Naive B cell (primary cell): Measurements from ENCODE around the gene UQCR11. TPM values are rescaled to one million over a fixed set of nuclear protein-coding genes. Genes with fewer than 3 reads are reported as not detected.
"Not testable (repeated sequence)": the region's sequence is repeated elsewhere in the genome, so short reads cannot be mapped to it uniquely, and the experiment has no call there.

Experiments
- ATAC-seq, 2 donors: fragments of 150-1000 bp; cut with Tn5 transposase; 2 replicates each; pipeline ENCODE4 v1.10.0; 2021; ENCODE audit warnings: low read depth in 2 of 2, mild to moderate bottlenecking in 2 of 2, moderate library complexity in 2 of 2
- DNase-seq: peaks from one replicate; pipeline ENCODE4 v3.0.0; 2022
- H3K27ac Mint-ChIP-seq, 6 donors: one replicate each; pipeline ENCODE4 v1.8.0; 2020 to 2022; ENCODE audit warnings: mild to moderate bottlenecking in 6 of 6, mixed read lengths in 6 of 6, moderate library complexity in 5 of 6, inconsistent platforms in 2 of 6
- H3K27me3 Mint-ChIP-seq, 3 donors: one replicate each; pipeline ENCODE4 v1.8.0; 2021 to 2022; ENCODE audit warnings: mixed read lengths in 3 of 3, mild to moderate bottlenecking in 1 of 3
- H3K36me3 Mint-ChIP-seq, 2 donors: one replicate each; pipeline ENCODE4 v1.8.0; 2020 to 2022; ENCODE audit warnings: mixed read lengths in 2 of 2, inconsistent platforms in 1 of 2, mild to moderate bottlenecking in 1 of 2
- H3K4me1 Mint-ChIP-seq, 3 donors: one replicate each; pipeline ENCODE4 v1.8.0; 2020 to 2022; ENCODE audit warnings: mixed read lengths in 3 of 3, inconsistent platforms in 1 of 3, mild to moderate bottlenecking in 1 of 3, moderate library complexity in 1 of 3
- H3K4me3 Mint-ChIP-seq, 8 donors: one replicate each; pipeline ENCODE4 v1.8.0; 2020 to 2022; ENCODE audit warnings: mild to moderate bottlenecking in 8 of 8, mixed read lengths in 8 of 8, moderate library complexity in 8 of 8, inconsistent platforms in 2 of 8
- H3K9me3 Mint-ChIP-seq, 7 donors: one replicate each; pipeline ENCODE4 v1.8.0; 2020 to 2022; ENCODE audit warnings: mixed read lengths in 7 of 7, mild to moderate bottlenecking in 5 of 7, inconsistent platforms in 2 of 7, moderate library complexity in 1 of 7
- polyA plus RNA-seq, 6 donors: library from polyadenylated mRNA; unstranded; fragments of 300-500 nt; fragmentation: Illumina TruSeq; gene quantifications; one replicate each; pipeline ENCODE4 v1.2.3, GENCODE V29; 2021; ENCODE audit warnings: low read depth in 6 of 6

The UQCR11 gene
- polyA plus RNA-seq, 6 donors from 2014 or later, result 358 to 546 (median 438) TPM

- Mint-ChIP-seq H3K9me3 (no peaks in the 10 kb centered on the region), H3K27me3 (no peaks in the 10 kb centered on the region), H3K4me1 (peaks cover 28 to 57% (median 52%) of the 10 kb centered on the region in 3 donors), H3K36me3 (peaks cover 0 to 7% of the 10 kb centered on the region in 2 donors), H3K27ac (peak overlapping the region; percentile 74 to 98 (median 95)), H3K4me3 (peak overlapping the region; percentile 88 to 98 (median 94))
- DNase-seq (peak; percentile 34), ATAC-seq (no peak)
These were observed 42.5 kb upstream of the UQCR11 start for GRCh38 chr19:1647501-1648458.

- Mint-ChIP-seq H3K27ac (peak overlapping the region in 4 of 6 donors; percentile 63 to 98 (median 83)), H3K36me3 (peaks cover 0 to 7% of the 10 kb centered on the region in 2 donors), H3K4me1 (peaks cover 28 to 62% (median 56%) of the 10 kb centered on the region in 3 donors)
These were observed 41.6 kb upstream of the UQCR11 start for GRCh38 chr19:1646659-1647453.

GRCh38 chr19:1646149-1646548, 40.9 kb upstream of the UQCR11 start:
- no peaks in the 10 kb centered on the region for H3K27me3 Mint-ChIP-seq
- peaks cover 0 to 7% of the 10 kb centered on the region in 2 donors for H3K36me3 Mint-ChIP-seq
- peaks cover 26 to 61% (median 56%) of the 10 kb centered on the region in 3 donors for H3K4me1 Mint-ChIP-seq
- ATAC-seq (no peak), DNase-seq (no peak)
- peak overlapping the region in 2 of 6 donors; percentile 78 to 98 for H3K27ac Mint-ChIP-seq
- no peaks in the 10 kb centered on the region for H3K9me3 Mint-ChIP-seq
- peak overlapping the region in 1 of 8 donors; percentile 66 for H3K4me3 Mint-ChIP-seq

More at GRCh38 chr19:1646659-1647453, 41.6 kb upstream of the UQCR11 start:
- no peaks in the 10 kb centered on the region for H3K27me3 Mint-ChIP-seq
- no peaks in the 10 kb centered on the region for H3K9me3 Mint-ChIP-seq
- ATAC-seq (no peak), DNase-seq (no peak)
- peak overlapping the region; percentile 66 to 98 (median 94) for H3K4me3 Mint-ChIP-seq

GRCh38 chr19:1645299-1645698, 40.0 kb upstream of the UQCR11 start:
- peaks cover 0 to 7% of the 10 kb centered on the region in 2 donors for H3K36me3 Mint-ChIP-seq
- peak overlapping the region in 2 of 8 donors; percentile 12 to 44 for H3K4me3 Mint-ChIP-seq
- H3K9me3 Mint-ChIP-seq, result no peaks in the 10 kb centered on the region
- H3K27ac Mint-ChIP-seq, result peak overlapping the region in 3 of 6 donors; percentile 60 to 98 (median 64)
- H3K4me1 Mint-ChIP-seq, result peaks cover 18 to 53% (median 53%) of the 10 kb centered on the region in 3 donors
- no peaks in the 10 kb centered on the region for H3K27me3 Mint-ChIP-seq
- DNase-seq (no peak), ATAC-seq (no peak)

- no peak for DNase-seq
- H3K4me3 Mint-ChIP-seq, result peak overlapping the region in 1 of 8 donors; percentile 33
- ATAC-seq, result no peak
- peaks cover 6 to 7% of the 10 kb centered on the region in 2 donors for H3K36me3 Mint-ChIP-seq
- peaks cover 21 to 50% (median 49%) of the 10 kb centered on the region in 3 donors for H3K4me1 Mint-ChIP-seq
- no peak overlapping the region for H3K27ac Mint-ChIP-seq
- H3K9me3 Mint-ChIP-seq, result no peaks in the 10 kb centered on the region
- H3K27me3 Mint-ChIP-seq, result no peaks in the 10 kb centered on the region
These were observed 38.8 kb upstream of the UQCR11 start for GRCh38 chr19:1644070-1644469.

- not testable (repeated sequence) for H3K9me3 Mint-ChIP-seq, H3K27me3 Mint-ChIP-seq, H3K36me3 Mint-ChIP-seq, ATAC-seq, DNase-seq
- H3K4me3 Mint-ChIP-seq, result peak overlapping the region in 2 of 8 donors; percentile 25 to 41
- H3K27ac Mint-ChIP-seq, result peak overlapping the region in 2 of 6 donors; percentile 49 to 75
- H3K4me1 Mint-ChIP-seq, result peaks cover 16 to 27% (median 21%) of the 10 kb centered on the region in 3 donors
These were observed 35.7 kb upstream of the UQCR11 start for GRCh38 chr19:1640893-1641448.

GRCh38 chr19:1636325-1637236, 31.3 kb upstream of the UQCR11 start:
- ATAC-seq, result no peak
- Mint-ChIP-seq H3K9me3 (no peaks in the 10 kb centered on the region), H3K27me3 (no peaks in the 10 kb centered on the region), H3K27ac (no peak overlapping the region), H3K4me1 (peaks cover 19 to 20% (median 20%) of the 10 kb centered on the region in 3 donors), H3K36me3 (peaks cover 6 to 9% of the 10 kb centered on the region in 2 donors), H3K4me3 (no peak overlapping the region)
- no peak for DNase-seq

- H3K36me3 Mint-ChIP-seq, result peaks cover 6 to 9% of the 10 kb centered on the region in 2 donors
- no peak overlapping the region for H3K27ac Mint-ChIP-seq
- no peaks in the 10 kb centered on the region for H3K9me3 Mint-ChIP-seq
- peaks cover 12 to 20% (median 19%) of the 10 kb centered on the region in 3 donors for H3K4me1 Mint-ChIP-seq
- DNase-seq (no peak), ATAC-seq (no peak)
- H3K4me3 Mint-ChIP-seq, result no peak overlapping the region
- H3K27me3 Mint-ChIP-seq, result no peaks in the 10 kb centered on the region
These were observed 29.6 kb upstream of the UQCR11 start for GRCh38 chr19:1634938-1635243.

GRCh38 chr19:1634242-1634937, 29.1 kb upstream of the UQCR11 start:
- DNase-seq, result no peak
- peaks cover 7 to 15% (median 14%) of the 10 kb centered on the region in 3 donors for H3K4me1 Mint-ChIP-seq
- no peaks in the 10 kb centered on the region for H3K27me3 Mint-ChIP-seq
- H3K27ac Mint-ChIP-seq, result peak overlapping the region in 1 of 6 donors; percentile 51
- no peak for ATAC-seq
- no peaks in the 10 kb centered on the region for H3K9me3 Mint-ChIP-seq
- no peak overlapping the region for H3K4me3 Mint-ChIP-seq
- H3K36me3 Mint-ChIP-seq, result peaks cover 2 to 9% of the 10 kb centered on the region in 2 donors

- Mint-ChIP-seq H3K36me3 (peaks cover 0 to 9% of the 10 kb centered on the region in 2 donors), H3K27ac (no peak overlapping the region), H3K27me3 (no peaks in the 10 kb centered on the region)
These were observed 28.1 kb upstream of the UQCR11 start for GRCh38 chr19:1633269-1633826.

GRCh38 chr19:1632462-1633268, 27.4 kb upstream of the UQCR11 start:
- no peaks in the 10 kb centered on the region for H3K27me3 Mint-ChIP-seq
- no peak overlapping the region for H3K4me3 Mint-ChIP-seq
- H3K36me3 Mint-ChIP-seq, result peaks cover 0 to 9% of the 10 kb centered on the region in 2 donors
- ATAC-seq (no peak), DNase-seq (no peak)
- no peaks in the 10 kb centered on the region for H3K9me3 Mint-ChIP-seq
- H3K27ac Mint-ChIP-seq, result peak overlapping the region in 1 of 6 donors; percentile 33
- H3K4me1 Mint-ChIP-seq, result peaks cover 4 to 14% (median 11%) of the 10 kb centered on the region in 3 donors

More at GRCh38 chr19:1633269-1633826, 28.1 kb upstream of the UQCR11 start:
- H3K4me1 Mint-ChIP-seq, result peaks cover 4 to 14% (median 11%) of the 10 kb centered on the region in 3 donors
- H3K4me3 Mint-ChIP-seq, result peak overlapping the region in 1 of 8 donors; percentile 33
- no peak for DNase-seq
- H3K9me3 Mint-ChIP-seq, result no peaks in the 10 kb centered on the region
- ATAC-seq, result no peak
